ENCODE results near the gene ZFR2. TPM values are rescaled to one million over a fixed set of nuclear protein-coding genes. Genes with fewer than 3 reads are reported as not detected.
"Not testable (repeated sequence)": the region's sequence is repeated elsewhere in the genome, so short reads cannot be mapped to it uniquely, and the experiment has no call there.

Gene ZFR2
- total RNA-seq, 2 donors from 2014 or later, result not detected

DNA sequence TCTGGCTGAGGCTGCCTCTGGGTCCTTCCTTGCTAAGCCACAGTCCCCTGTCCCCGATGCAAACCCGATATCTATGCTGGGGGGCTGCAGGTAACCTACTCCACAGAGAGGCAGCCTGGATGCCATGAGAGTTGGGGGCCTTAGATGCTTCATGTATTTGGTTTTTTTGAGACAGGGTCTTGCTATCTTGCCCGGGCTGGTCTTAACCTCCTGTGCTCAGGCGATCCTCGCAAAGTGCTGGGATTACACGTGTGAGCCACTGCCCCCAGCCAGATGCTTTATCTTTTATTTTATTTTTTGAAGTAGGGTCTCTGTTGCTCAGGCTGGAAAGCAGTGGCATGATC, 13.2 kb upstream of the ZFR2 start:
- no peaks in the 10 kb centered on the region for H3K9me3 ChIP-seq

DNA sequence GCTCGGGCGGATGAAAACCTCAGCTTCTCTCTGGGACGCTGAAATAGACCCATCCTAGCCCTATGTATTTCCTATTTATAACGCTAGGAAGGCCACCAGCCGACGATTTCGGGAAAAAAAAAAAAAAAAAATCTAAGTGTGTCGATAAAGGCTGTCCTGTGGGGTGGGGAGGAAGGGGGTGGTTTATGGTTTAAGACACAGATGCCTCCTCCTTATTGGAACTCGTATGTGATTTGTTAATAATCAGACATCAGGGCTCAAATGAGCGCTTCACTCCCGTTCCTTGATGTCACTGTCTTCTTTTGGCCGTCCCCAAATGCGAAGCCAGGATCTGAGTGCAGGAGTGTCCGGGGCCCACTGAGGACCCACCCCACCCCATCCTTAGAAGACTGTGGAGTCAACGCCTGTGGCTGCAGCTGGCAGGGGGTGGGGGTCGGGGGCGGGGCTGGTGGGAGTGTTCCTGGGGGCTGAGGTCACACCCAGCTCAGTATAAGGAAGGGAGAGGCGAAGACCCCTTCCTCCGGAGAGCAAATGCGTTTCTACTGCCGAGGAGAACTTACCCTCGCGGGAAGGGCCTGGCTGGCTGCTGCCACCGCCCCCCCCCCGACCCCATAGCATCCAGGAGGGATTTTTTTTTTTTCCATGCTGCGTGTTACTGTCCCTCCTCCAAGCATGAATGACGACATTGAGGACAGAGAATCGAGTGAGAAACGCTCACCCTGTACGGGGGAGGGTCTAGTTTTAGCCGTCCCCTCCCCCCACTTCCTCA, 12.6 kb upstream of the ZFR2 start:
- Histone ChIP-seq H3K4me1 (ENCODE audit: control insufficient read depth in 1 of 2, low read depth in 2 of 2) (no peaks in the 10 kb centered on the region), H3K27me3 (replicated peaks; ENCODE audit: insufficient read depth) (peaks cover 6% of the 10 kb centered on the region), H3K4me3 (no peak overlapping the region), H3K36me3 (no peaks in the 10 kb centered on the region), H3K27ac (no peak overlapping the region), H3K9me3 (no peaks in the 10 kb centered on the region)
- DNase-seq (ENCODE audit: low spot score), result no peak
- TF ChIP-seq, protein P1, sequence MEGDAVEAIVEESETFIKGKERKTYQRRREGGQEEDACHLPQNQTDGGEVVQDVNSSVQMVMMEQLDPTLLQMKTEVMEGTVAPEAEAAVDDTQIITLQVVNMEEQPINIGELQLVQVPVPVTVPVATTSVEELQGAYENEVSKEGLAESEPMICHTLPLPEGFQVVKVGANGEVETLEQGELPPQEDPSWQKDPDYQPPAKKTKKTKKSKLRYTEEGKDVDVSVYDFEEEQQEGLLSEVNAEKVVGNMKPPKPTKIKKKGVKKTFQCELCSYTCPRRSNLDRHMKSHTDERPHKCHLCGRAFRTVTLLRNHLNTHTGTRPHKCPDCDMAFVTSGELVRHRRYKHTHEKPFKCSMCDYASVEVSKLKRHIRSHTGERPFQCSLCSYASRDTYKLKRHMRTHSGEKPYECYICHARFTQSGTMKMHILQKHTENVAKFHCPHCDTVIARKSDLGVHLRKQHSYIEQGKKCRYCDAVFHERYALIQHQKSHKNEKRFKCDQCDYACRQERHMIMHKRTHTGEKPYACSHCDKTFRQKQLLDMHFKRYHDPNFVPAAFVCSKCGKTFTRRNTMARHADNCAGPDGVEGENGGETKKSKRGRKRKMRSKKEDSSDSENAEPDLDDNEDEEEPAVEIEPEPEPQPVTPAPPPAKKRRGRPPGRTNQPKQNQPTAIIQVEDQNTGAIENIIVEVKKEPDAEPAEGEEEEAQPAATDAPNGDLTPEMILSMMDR (IDR thresholded peaks at IDR 0.05), result no peak
- ATAC-seq (ENCODE audit: insufficient number of reproducible peaks, low FRiP score, low read depth), result no peak

More for the DNA sequence above, 13.2 kb upstream of the ZFR2 start:
- TF ChIP-seq, protein P1 (IDR thresholded peaks at IDR 0.05), result no peak
- H3K4me3 ChIP-seq, result no peak overlapping the region
- H3K4me1 ChIP-seq (ENCODE audit: control insufficient read depth in 1 of 2, low read depth in 2 of 2), result no peaks in the 10 kb centered on the region
- DNase-seq (ENCODE audit: low spot score) (no peak), ATAC-seq (ENCODE audit: insufficient number of reproducible peaks, low FRiP score, low read depth) (no peak)
- no peaks in the 10 kb centered on the region for H3K36me3 ChIP-seq
- peaks cover 6% of the 10 kb centered on the region for H3K27me3 ChIP-seq (replicated peaks; ENCODE audit: insufficient read depth)
- no peak overlapping the region for H3K27ac ChIP-seq

DNA sequence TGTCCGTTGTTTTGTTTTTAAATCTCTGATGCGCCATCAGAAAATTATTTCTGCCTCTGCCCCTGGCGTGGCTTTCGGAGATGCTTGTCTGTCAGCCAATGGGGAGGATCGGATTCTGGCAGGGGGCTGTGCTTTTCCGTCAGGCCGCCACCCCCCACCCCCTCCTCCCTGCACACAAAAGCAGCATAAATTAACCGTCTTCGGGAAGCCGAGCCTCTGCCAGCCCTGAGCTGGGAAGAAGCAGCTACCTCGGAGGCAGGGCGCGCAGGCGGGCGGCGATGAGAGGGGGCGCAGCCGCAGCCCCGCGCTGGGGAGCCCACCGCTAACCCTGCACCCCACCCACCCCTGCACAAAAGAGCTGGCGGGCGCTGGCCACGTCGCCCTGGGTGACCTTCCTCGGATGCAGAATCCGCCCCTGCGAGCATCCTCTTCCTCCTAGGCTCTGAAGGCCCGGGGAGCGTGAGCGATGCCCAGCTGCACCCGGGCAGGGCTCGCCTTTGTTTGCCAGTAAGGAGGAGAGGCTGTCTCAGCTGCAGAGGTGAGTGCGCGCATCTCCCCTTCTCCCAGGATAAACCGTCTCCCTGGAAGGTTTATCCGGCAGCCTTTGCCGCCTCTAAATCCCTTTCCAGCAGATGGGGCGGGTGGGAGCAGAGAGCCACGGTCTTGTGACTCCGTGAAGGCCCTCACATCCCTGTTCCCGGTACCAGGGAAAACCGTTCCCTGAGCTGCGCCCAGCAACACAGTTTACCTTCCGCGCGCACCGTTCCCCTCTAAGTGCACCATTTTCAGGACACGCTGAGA, 11.8 kb upstream of the ZFR2 start, which contains the start of gene ATCAY:
Gene ATCAY, plus strand, starts transcription at position 215 of the 801 bp plus-strand sequence. CDS start 5,083 bp downstream, outside the sequence.
- TF ChIP-seq, protein P1 (IDR thresholded peaks at IDR 0.05), result no peak
- ATAC-seq (ENCODE audit: insufficient number of reproducible peaks, low FRiP score, low read depth), result no peak
- Histone ChIP-seq H3K27me3 (replicated peaks; ENCODE audit: insufficient read depth) (peaks cover 6% of the 10 kb centered on the region), H3K9me3 (no peaks in the 10 kb centered on the region), H3K4me1 (ENCODE audit: control insufficient read depth in 1 of 2, low read depth in 2 of 2) (no peaks in the 10 kb centered on the region), H3K27ac (no peak within 1 kb of the TSS), H3K4me3 (no peak within 1 kb of the TSS), H3K36me3 (no peaks in the 10 kb centered on the region)
- no peak for DNase-seq (ENCODE audit: low spot score)

DNA sequence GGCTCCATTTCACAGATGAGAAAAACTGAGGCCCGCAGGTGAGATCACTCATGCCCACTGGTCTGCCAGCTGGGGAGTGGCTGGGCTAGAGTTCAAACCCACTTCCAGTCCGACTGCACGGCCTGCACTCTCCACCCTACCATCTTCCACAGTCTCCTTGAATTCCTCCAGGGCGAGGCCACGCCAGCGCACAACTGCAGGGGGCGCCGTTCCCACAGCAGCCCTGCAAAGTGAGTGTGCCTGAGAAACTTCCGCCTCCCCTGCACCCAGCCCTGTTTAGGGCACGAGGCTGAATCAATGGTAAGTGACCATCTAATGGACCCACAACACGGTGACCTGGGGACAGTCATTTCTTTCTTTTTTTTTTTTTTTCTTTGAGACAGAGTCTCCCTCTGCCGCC, 10.8 kb upstream of the ZFR2 start:
- ATAC-seq (ENCODE audit: insufficient number of reproducible peaks, low FRiP score, low read depth), result no peak
- TF ChIP-seq, protein P1 (IDR thresholded peaks at IDR 0.05), result no peak
- Histone ChIP-seq H3K27me3 (replicated peaks; ENCODE audit: insufficient read depth) (peaks cover 6% of the 10 kb centered on the region), H3K4me1 (ENCODE audit: control insufficient read depth in 1 of 2, low read depth in 2 of 2) (no peaks in the 10 kb centered on the region), H3K4me3 (no peak overlapping the region), H3K27ac (no peak overlapping the region), H3K36me3 (no peaks in the 10 kb centered on the region), H3K9me3 (no peaks in the 10 kb centered on the region)
- no peak for DNase-seq (ENCODE audit: low spot score)

DNA sequence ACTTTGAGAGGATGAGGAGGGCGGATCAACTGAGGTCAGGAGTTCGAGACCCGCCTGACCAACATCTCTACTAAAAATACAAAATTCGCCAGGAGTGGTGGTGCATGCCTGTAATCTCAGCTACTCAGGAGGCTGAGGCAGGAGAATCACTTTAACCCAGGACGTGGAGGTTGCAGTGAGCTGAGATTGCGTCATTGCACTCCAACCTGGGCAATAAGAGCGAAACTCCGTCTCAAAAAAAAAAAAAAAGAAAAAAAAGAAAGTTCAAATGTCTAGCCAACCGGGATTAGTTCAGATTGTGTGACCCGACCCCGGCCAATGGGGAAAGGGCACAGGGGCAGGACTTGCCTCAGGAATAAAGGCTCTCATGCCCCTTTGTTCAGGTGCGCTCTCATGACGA, 5.9 kb upstream of the ZFR2 start:
- DNase-seq (ENCODE audit: low spot score); H3K36me3 ChIP-seq; H3K9me3 ChIP-seq; H3K27ac ChIP-seq; H3K4me1 ChIP-seq (ENCODE audit: control insufficient read depth in 1 of 2, low read depth in 2 of 2); H3K27me3 ChIP-seq (replicated peaks; ENCODE audit: insufficient read depth); H3K4me3 ChIP-seq; ATAC-seq (ENCODE audit: insufficient number of reproducible peaks, low FRiP score, low read depth): not testable (repeated sequence)
